ENCODE measurements around the gene CS. TPM values are rescaled to one million over a fixed set of nuclear protein-coding genes. Genes with fewer than 3 reads are reported as not detected.

The CS gene
- total RNA-seq, 1 donor from 2014 or later, result 67.4 TPM

DNA sequence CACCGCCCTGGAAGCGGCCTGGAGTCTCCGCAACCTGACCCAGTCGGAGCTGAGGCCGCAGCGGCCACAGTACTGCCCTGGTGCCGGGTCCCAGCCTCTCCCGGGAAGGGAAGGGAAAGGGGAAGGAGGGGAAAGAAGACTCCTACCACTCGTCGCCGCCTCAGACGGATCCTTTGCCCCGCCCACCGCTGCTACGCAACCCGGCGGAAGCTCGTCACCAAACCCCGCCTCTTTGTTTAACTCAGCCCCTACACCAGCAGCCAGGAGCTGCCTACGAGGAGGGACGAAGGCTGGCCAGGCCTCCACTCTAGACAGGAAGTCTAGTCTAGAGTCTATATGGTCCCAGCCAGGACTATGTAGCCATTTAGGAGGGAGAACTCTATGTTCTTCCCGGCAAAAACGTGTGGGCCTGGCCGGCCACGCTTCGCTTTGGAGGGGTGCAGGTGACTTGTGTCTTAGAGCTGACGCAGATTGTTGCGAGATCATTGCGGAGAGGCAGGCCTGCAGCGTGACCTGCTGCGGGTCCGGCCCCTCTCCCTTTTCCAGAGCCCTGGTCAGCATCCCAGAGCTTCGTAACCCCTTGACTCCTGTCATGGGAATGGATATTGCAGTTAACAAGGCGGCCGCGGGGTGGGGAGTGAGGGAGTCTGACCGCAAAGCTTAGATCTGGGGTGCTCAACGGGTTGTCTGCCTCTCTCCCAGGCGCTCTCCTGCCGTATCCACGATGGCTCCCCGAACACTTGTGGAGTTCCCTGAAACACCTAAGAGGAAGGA lies 78.2 kb downstream of the CS start, which contains the start of gene RNF41:
Gene RNF41, minus strand, starts transcription at position 166 of the 774 bp plus-strand sequence. CDS start 7,875 bp downstream, outside the sequence.
- DNase-seq (ENCODE audit: low spot score) (peak; percentile 97), ATAC-seq (peak; percentile 86)

Other genes starting within 250 kb of the CS start
- 93.2 TPM for gene ERBB3, start 220.2 kb downstream of the CS start, total RNA-seq
- gene PA2G4, start 195.8 kb downstream of the CS start, total RNA-seq, result 32.3 TPM
- 1,359 TPM for gene RPL41, start 183.7 kb downstream of the CS start, total RNA-seq
- gene ZC3H10, start 182.1 kb downstream of the CS start, total RNA-seq, result 4.6 TPM
- gene ESYT1, start 172.1 kb downstream of the CS start, total RNA-seq, result 62.2 TPM
- 6.5 TPM for gene MYL6B, start 147.7 kb downstream of the CS start, total RNA-seq
- gene MYL6, start 142.0 kb downstream of the CS start, total RNA-seq, result 376 TPM
- 27.6 TPM for gene SMARCC2, start 110.8 kb downstream of the CS start, total RNA-seq
- gene RNF41, start 78.4 kb downstream of the CS start, total RNA-seq, result 13.2 TPM
- gene NABP2, start 76.0 kb downstream of the CS start, total RNA-seq, result 16.0 TPM
- gene SLC39A5, start 70.3 kb downstream of the CS start, total RNA-seq, result 227 TPM
- 12.9 TPM for gene ANKRD52, start 41.9 kb downstream of the CS start, total RNA-seq
- gene COQ10A, start 33.4 kb downstream of the CS start, total RNA-seq, result 24.8 TPM
- gene CNPY2, start 15.7 kb upstream of the CS start, total RNA-seq, result 93.3 TPM
- gene PAN2, start 33.7 kb upstream of the CS start, total RNA-seq, result 86.0 TPM
- gene IL23A, start 38.6 kb upstream of the CS start, total RNA-seq, result 0.43 TPM
- 95.5 TPM for gene STAT2, start 59.8 kb upstream of the CS start, total RNA-seq
- gene APOF, start 62.5 kb upstream of the CS start, total RNA-seq, result 188 TPM
- 8.6 TPM for gene TIMELESS, start 149.1 kb upstream of the CS start, total RNA-seq
- gene MIP, start 154.3 kb upstream of the CS start, total RNA-seq, result 0.60 TPM
- gene SPRYD4, start 168.2 kb upstream of the CS start, total RNA-seq, result 9.4 TPM
- gene GLS2, start 187.8 kb upstream of the CS start, total RNA-seq, result 251 TPM
- gene RBMS2, start 221.5 kb upstream of the CS start, total RNA-seq, result 6.6 TPM